ENCODE measurements around the gene STBD1.
"Not testable (repeated sequence)": the region's sequence is repeated elsewhere in the genome, so short reads cannot be mapped to it uniquely, and the experiment has no call there.

STBD1 gene

DNA sequence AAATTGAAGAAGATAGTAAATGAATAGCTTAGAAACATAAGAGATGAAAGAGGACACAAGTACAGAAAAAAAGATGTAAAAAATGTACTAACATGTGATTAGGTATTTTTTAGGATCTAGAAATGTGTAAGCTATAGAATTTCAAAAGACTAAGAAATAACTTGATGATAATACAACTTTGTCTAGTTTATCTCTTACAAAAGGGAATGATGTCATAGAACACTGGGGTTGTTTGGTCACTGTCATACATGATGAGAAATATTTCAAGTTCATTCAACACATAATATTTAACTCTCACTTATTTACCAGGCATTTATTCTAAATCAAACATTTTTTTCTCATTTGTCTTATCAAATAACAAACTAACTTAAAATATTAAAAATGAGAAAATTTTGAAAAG is 18.5 kb downstream of the STBD1 start:
- H3K36me3 ChIP-seq (ENCODE audit: control insufficient read depth, insufficient read depth, low read length): no peaks in the 10 kb centered on the region
- no peak overlapping the region for H3K4me3 ChIP-seq (ENCODE audit: low read depth, low read length)
- H3K9ac ChIP-seq (ENCODE audit: low read depth, low read length): no peak overlapping the region
- peaks cover 23% of the 10 kb centered on the region for H3K9me3 ChIP-seq (ENCODE audit: control insufficient read depth, insufficient read depth, low read length)
- no peaks in the 10 kb centered on the region for H3K4me1 ChIP-seq (ENCODE audit: control insufficient read depth, insufficient read depth, low read length)
- no peak overlapping the region for H3K27ac ChIP-seq (ENCODE audit: low read depth, low read length)
- H3K27me3 ChIP-seq (ENCODE audit: control insufficient read depth, insufficient read depth, low read length): no peaks in the 10 kb centered on the region

DNA sequence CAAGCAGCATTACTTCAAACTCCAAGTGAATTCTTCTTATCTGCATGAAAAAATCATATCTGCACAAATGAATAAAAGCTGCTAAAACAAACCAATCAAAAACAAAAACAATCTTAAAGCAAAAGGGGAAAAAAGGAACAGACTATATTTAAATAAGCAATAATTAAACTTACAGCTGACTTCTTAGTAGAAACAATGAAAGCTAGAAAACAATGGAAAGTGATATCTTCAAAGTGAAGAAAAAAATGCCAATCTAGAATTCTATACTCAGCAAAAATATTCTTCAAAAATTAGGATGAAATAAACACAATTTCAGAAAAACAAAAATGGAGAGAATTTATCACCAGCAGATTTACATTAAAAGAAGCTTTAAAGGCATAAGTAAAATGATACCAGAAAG is 20.0 kb downstream of the STBD1 start:
- Histone ChIP-seq H3K4me3 (ENCODE audit: low read depth, low read length) (no peak overlapping the region), H3K27me3 (ENCODE audit: control insufficient read depth, insufficient read depth, low read length) (no peaks in the 10 kb centered on the region), H3K27ac (ENCODE audit: low read depth, low read length) (no peak overlapping the region), H3K9ac (ENCODE audit: low read depth, low read length) (no peak overlapping the region), H3K9me3 (ENCODE audit: control insufficient read depth, insufficient read depth, low read length) (peaks cover 23% of the 10 kb centered on the region), H3K4me1 (ENCODE audit: control insufficient read depth, insufficient read depth, low read length) (no peaks in the 10 kb centered on the region), H3K36me3 (ENCODE audit: control insufficient read depth, insufficient read depth, low read length) (no peaks in the 10 kb centered on the region)

DNA sequence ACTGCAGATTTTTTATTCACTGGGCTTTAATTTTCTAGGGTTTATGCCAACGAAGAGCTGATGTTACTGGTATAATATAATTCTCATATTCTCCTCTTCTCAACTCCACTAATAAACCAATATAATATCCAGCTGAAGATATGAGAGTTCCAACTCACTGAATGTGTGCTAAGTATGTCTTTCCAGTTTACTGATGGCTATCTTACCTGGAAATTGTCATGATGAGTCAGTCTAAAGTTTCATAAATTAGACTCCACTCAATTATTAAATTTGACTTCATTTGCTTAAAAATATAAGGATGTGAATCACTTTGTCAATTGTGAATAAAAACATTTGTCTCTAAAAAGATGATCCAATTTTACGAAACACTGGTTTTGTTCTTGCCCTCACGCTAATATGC is 28.4 kb downstream of the STBD1 start:
- Histone ChIP-seq H3K9ac (ENCODE audit: low read depth, low read length) (no peak overlapping the region), H3K4me1 (ENCODE audit: control insufficient read depth, insufficient read depth, low read length) (no peaks in the 10 kb centered on the region), H3K27ac (ENCODE audit: low read depth, low read length) (no peak overlapping the region), H3K27me3 (ENCODE audit: control insufficient read depth, insufficient read depth, low read length) (no peaks in the 10 kb centered on the region), H3K9me3 (ENCODE audit: control insufficient read depth, insufficient read depth, low read length) (no peaks in the 10 kb centered on the region), H3K4me3 (ENCODE audit: low read depth, low read length) (no peak overlapping the region), H3K36me3 (ENCODE audit: control insufficient read depth, insufficient read depth, low read length) (no peaks in the 10 kb centered on the region)

DNA sequence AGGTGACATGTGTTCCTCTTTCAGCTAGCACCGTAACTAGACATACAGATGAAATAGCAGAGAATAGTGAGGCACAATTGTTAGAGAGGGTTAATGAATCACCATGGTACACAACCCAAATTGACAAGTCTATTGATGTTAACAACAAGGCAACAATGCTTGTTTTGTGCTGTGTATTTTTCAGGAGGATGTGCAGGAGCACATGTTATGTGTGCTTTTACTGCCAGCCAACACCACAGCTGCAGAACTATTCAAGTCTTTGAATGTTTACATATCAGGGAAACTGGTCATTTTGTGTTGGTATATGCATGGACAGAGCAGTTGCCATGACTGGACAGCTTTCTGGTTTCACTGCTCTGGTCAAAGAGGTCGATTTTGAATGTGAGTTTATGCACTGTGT is 32.8 kb downstream of the STBD1 start:
- Histone ChIP-seq H3K9ac (ENCODE audit: low read depth, low read length) (no peak overlapping the region), H3K27me3 (ENCODE audit: control insufficient read depth, insufficient read depth, low read length) (no peaks in the 10 kb centered on the region), H3K4me1 (ENCODE audit: control insufficient read depth, insufficient read depth, low read length) (no peaks in the 10 kb centered on the region), H3K27ac (ENCODE audit: low read depth, low read length) (no peak overlapping the region), H3K9me3 (ENCODE audit: control insufficient read depth, insufficient read depth, low read length) (no peaks in the 10 kb centered on the region), H3K4me3 (ENCODE audit: low read depth, low read length) (no peak overlapping the region), H3K36me3 (ENCODE audit: control insufficient read depth, insufficient read depth, low read length) (no peaks in the 10 kb centered on the region)

DNA sequence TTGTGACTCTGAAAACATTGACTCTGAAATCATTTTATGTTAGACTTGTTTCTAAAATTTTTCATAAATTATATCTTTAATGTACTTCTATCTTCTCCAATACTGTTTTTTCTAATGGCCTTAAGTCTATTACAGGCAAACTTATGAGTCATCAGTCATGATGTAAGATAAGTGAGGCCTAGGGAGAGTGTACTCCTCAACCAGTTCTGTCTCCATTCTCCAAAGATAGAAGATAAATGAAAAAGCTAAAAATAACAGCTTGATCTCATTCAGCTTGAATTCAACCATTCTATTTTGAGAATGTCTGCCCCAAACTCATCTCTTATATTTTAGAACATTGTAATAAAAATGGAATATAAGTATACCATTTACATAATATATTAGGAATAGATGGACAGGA is 34.5 kb downstream of the STBD1 start:
- Histone ChIP-seq H3K4me1 (ENCODE audit: control insufficient read depth, insufficient read depth, low read length) (no peaks in the 10 kb centered on the region), H3K36me3 (ENCODE audit: control insufficient read depth, insufficient read depth, low read length) (no peaks in the 10 kb centered on the region), H3K27me3 (ENCODE audit: control insufficient read depth, insufficient read depth, low read length) (no peaks in the 10 kb centered on the region), H3K27ac (ENCODE audit: low read depth, low read length) (no peak overlapping the region), H3K4me3 (ENCODE audit: low read depth, low read length) (no peak overlapping the region), H3K9me3 (ENCODE audit: control insufficient read depth, insufficient read depth, low read length) (no peaks in the 10 kb centered on the region), H3K9ac (ENCODE audit: low read depth, low read length) (no peak overlapping the region)

DNA sequence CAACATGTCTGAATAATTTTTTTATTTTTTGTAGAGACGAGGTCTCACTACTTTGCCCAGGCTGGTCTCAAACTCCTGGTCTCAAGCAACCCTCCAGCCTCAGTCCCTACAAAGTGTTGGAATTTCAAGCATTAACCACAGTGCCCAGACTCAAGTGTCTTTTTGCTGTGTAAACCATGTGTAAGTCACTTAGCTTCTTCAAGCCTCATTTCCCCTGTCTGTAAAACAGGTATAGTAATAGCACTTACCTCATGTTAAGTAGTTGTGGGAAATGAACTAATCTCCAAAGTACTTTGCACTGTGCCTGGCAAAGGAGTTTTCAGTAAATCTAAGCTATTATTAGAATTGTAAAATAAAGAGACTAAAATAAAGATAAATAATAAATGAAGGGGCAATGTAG is 35.7 kb downstream of the STBD1 start:
- no peak overlapping the region for H3K9ac ChIP-seq (ENCODE audit: low read depth, low read length)
- H3K27ac ChIP-seq (ENCODE audit: low read depth, low read length): no peak overlapping the region
- H3K27me3 ChIP-seq (ENCODE audit: control insufficient read depth, insufficient read depth, low read length): no peaks in the 10 kb centered on the region
- no peaks in the 10 kb centered on the region for H3K9me3 ChIP-seq (ENCODE audit: control insufficient read depth, insufficient read depth, low read length)
- no peaks in the 10 kb centered on the region for H3K36me3 ChIP-seq (ENCODE audit: control insufficient read depth, insufficient read depth, low read length)
- no peak overlapping the region for H3K4me3 ChIP-seq (ENCODE audit: low read depth, low read length)
- no peaks in the 10 kb centered on the region for H3K4me1 ChIP-seq (ENCODE audit: control insufficient read depth, insufficient read depth, low read length)

DNA sequence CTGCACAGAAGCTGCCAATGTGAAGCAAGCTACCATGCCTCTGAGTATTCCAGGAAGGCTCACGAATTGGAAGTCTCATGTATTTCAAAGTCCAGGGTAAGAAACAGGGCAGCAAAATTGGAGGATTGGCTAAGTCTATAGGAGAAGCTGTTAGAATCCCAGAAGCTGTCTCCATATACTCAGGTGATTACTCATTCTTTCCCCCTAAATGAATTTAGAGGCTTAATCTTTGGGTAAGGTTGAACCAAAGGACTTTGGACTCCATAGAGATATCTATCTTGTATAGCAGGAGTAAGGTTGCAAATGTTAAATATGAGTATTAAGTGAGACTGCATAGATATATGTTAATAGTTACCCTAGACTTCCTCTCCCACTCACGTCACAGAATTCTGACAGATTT is 36.3 kb downstream of the STBD1 start:
- H3K9ac ChIP-seq (ENCODE audit: low read depth, low read length): no peak overlapping the region
- no peak overlapping the region for H3K27ac ChIP-seq (ENCODE audit: low read depth, low read length)
- no peaks in the 10 kb centered on the region for H3K27me3 ChIP-seq (ENCODE audit: control insufficient read depth, insufficient read depth, low read length)
- no peak overlapping the region for H3K4me3 ChIP-seq (ENCODE audit: low read depth, low read length)
- no peaks in the 10 kb centered on the region for H3K9me3 ChIP-seq (ENCODE audit: control insufficient read depth, insufficient read depth, low read length)
- no peaks in the 10 kb centered on the region for H3K36me3 ChIP-seq (ENCODE audit: control insufficient read depth, insufficient read depth, low read length)
- no peaks in the 10 kb centered on the region for H3K4me1 ChIP-seq (ENCODE audit: control insufficient read depth, insufficient read depth, low read length)

DNA sequence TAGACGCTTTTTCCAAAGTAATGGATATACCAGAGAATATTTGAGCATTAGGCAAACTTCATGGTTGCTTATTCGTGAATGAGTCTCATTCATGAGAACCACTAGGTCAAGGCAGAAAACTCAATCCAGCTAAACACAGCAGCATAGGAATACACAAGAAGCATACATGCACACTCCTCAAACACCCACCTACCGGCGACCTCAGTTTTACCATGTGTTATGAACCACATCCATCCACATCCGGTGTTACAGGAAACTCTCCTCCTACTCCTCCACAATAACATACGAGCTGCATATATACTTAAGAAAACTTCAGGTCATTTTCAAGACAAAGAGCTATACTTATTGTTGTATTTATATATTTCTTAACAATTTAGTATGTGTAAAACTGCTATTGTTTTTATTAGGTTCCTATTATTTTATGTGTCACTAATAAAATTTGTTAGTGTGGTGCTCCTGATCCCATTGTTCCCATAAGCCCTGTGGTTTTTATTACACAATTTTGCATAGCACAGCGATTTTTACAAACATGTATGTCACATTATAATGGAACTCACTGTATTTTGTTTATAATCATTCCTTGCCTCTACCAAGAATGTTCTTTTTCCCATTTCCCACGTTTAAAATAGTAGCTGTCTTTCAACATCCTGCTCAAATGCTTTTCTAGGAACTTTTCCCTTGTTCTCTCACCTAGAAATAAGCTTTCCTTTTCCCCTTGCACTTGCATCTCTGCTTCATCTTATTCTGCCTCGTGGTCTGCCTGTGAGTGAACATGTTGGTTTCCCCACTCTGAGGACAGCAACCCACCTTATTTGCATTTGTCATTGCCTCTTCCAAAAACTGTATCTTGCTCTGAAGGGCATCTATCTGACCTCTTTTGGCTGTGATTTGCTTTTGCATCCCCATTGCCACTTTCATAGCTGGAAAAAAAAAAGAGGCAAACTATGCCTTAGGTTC is 48.3 kb downstream of the STBD1 start:
- Histone ChIP-seq H3K4me1 (ENCODE audit: control insufficient read depth, insufficient read depth, low read length) (no peaks in the 10 kb centered on the region), H3K27me3 (ENCODE audit: control insufficient read depth, insufficient read depth, low read length) (no peaks in the 10 kb centered on the region), H3K4me3 (ENCODE audit: low read depth, low read length) (no peak overlapping the region), H3K9ac (ENCODE audit: low read depth, low read length) (no peak overlapping the region), H3K27ac (ENCODE audit: low read depth, low read length) (no peak overlapping the region), H3K36me3 (ENCODE audit: control insufficient read depth, insufficient read depth, low read length) (no peaks in the 10 kb centered on the region), H3K9me3 (ENCODE audit: control insufficient read depth, insufficient read depth, low read length) (peaks cover 2% of the 10 kb centered on the region; the same call in 1 of the 2 replicates)

DNA sequence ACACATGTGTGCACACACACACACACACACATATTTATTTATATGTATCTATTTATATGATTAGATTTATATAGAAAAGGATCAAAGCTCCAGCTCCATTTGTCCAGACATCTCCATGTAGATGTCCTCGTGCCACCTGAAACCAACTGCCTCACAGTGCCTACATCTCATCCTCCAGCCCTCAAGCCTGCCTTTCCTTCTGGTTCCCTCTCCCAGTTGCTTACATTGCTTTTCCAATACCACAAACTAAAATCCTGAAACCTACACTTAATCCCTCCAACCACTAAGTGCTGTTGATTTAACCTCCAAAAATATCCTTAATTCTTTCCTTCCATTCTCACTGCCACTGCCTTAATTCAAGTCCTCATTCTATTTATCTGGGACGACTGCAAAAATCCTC is 51.4 kb downstream of the STBD1 start:
- H3K27me3 ChIP-seq (ENCODE audit: control insufficient read depth, insufficient read depth, low read length): no peaks in the 10 kb centered on the region
- H3K9me3 ChIP-seq (ENCODE audit: control insufficient read depth, insufficient read depth, low read length): peaks cover 11% of the 10 kb centered on the region; the same call in 1 of the 2 replicates
- no peak overlapping the region for H3K4me3 ChIP-seq (ENCODE audit: low read depth, low read length)
- no peaks in the 10 kb centered on the region for H3K4me1 ChIP-seq (ENCODE audit: control insufficient read depth, insufficient read depth, low read length)
- no peak overlapping the region for H3K9ac ChIP-seq (ENCODE audit: low read depth, low read length)
- H3K27ac ChIP-seq (ENCODE audit: low read depth, low read length): no peak overlapping the region
- H3K36me3 ChIP-seq (ENCODE audit: control insufficient read depth, insufficient read depth, low read length): no peaks in the 10 kb centered on the region

DNA sequence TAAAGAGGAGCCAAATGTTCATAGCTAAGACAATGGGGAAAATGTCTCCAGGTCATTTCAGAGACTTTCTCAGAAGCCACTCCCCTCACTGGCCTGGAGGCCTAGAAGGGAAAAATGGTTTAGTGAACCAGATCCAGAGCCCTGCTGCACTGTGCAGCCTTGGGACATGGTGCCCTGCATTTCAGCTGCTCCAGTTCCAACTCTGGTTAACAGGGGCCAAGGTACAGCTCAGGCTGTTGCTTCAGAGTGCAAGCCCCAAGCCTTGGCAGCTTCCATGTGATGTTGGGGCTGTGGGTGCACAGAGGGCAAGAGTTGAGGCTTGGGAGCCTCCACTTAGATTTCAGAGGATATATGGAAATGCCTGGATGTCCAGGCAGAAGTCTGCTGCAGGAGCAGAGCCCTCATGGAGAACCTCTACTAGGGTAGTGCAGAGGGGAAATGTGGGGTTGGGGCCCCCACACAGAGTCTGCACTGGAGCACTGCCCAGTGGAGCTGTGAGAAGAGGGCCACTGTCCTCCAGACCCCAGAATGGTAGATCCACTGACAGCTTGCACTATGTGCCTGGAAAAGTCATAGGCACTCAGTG is 53.4 kb downstream of the STBD1 start:
- H3K9ac ChIP-seq (ENCODE audit: low read depth, low read length); H3K4me1 ChIP-seq (ENCODE audit: control insufficient read depth, insufficient read depth, low read length); H3K36me3 ChIP-seq (ENCODE audit: control insufficient read depth, insufficient read depth, low read length); H3K4me3 ChIP-seq (ENCODE audit: low read depth, low read length); H3K27ac ChIP-seq (ENCODE audit: low read depth, low read length); H3K27me3 ChIP-seq (ENCODE audit: control insufficient read depth, insufficient read depth, low read length): not testable (repeated sequence)
- peaks cover 11% of the 10 kb centered on the region; the same call in 1 of the 2 replicates for H3K9me3 ChIP-seq (ENCODE audit: control insufficient read depth, insufficient read depth, low read length)

All from HUES48 (cell line).